Stomach smooth muscle (tissue), 2 donors: Measurements from ENCODE around the gene KCTD16.

Experiments used
- H3K27ac ChIP-seq: one replicate; pipeline ENCODE4 v1.7.0; 2013; ENCODE audit warnings: mild to moderate bottlenecking, low read length, inconsistent platforms
- H3K27me3 ChIP-seq, 2 donors: one replicate each; pipeline ENCODE4 v1.7.0; 2013; ENCODE audit warnings: low read length in 2 of 2; ENCODE audit not compliant: insufficient read depth in 2 of 2, control insufficient read depth in 1 of 2
- H3K36me3 ChIP-seq, 2 donors: one replicate each; pipeline ENCODE4 v1.7.0; 2013; ENCODE audit warnings: low read length in 2 of 2; ENCODE audit not compliant: control insufficient read depth in 2 of 2, insufficient read depth in 2 of 2
- H3K4me1 ChIP-seq: one replicate; pipeline ENCODE4 v1.7.0; 2013; ENCODE audit warnings: low read length; ENCODE audit not compliant: control insufficient read depth, insufficient read depth
- H3K4me3 ChIP-seq, 2 donors: one replicate each; pipeline ENCODE4 v1.7.0; 2013; ENCODE audit warnings: low read length in 2 of 2
- H3K9ac ChIP-seq, 2 donors: one replicate each; pipeline ENCODE4 v1.7.0; 2013; ENCODE audit warnings: low read length in 2 of 2, mild to moderate bottlenecking in 1 of 2
- H3K9me3 ChIP-seq, 2 donors: one replicate each; pipeline ENCODE4 v1.7.0; 2013; ENCODE audit warnings: low read length in 2 of 2; ENCODE audit not compliant: control insufficient read depth in 2 of 2
- donor health status: healthy.
- donor health status: Pancreatic carcinoma.

Gene KCTD16

GRCh38 chr5:144206141-144206540 lies 35.5 kb downstream of the KCTD16 start:
- Histone ChIP-seq H3K9me3 (no peaks in the 10 kb centered on the region), H3K9ac (no peak overlapping the region), H3K4me3 (no peak overlapping the region), H3K27me3 (peaks cover 5 to 38% of the 10 kb centered on the region in 2 donors), H3K27ac (no peak overlapping the region), H3K36me3 (no peaks in the 10 kb centered on the region), H3K4me1 (peaks cover 4% of the 10 kb centered on the region)

- H3K9ac ChIP-seq = no peak overlapping the region
Measured at GRCh38 chr5:144207875-144208444, 37.3 kb downstream of the KCTD16 start.

GRCh38 chr5:144209361-144209760 lies 38.7 kb downstream of the KCTD16 start:
- Histone ChIP-seq H3K4me1 (peaks cover 4% of the 10 kb centered on the region), H3K9ac (no peak overlapping the region), H3K36me3 (no peaks in the 10 kb centered on the region), H3K27me3 (peaks cover 5 to 38% of the 10 kb centered on the region in 2 donors), H3K27ac (no peak overlapping the region), H3K4me3 (no peak overlapping the region), H3K9me3 (no peaks in the 10 kb centered on the region)

More at GRCh38 chr5:144207875-144208444, 37.3 kb downstream of the KCTD16 start:
- Histone ChIP-seq H3K27ac (no peak overlapping the region), H3K4me3 (no peak overlapping the region), H3K4me1 (peaks cover 4% of the 10 kb centered on the region), H3K36me3 (no peaks in the 10 kb centered on the region), H3K9me3 (no peaks in the 10 kb centered on the region), H3K27me3 (peaks cover 5 to 38% of the 10 kb centered on the region in 2 donors)

GRCh38 chr5:144210655-144211054 lies 40.0 kb downstream of the KCTD16 start:
- H3K4me3 ChIP-seq = no peak overlapping the region
- H3K4me1 ChIP-seq = no peaks in the 10 kb centered on the region

GRCh38 chr5:144219869-144220268 lies 49.2 kb downstream of the KCTD16 start:
- no peaks in the 10 kb centered on the region for H3K9me3 ChIP-seq
- H3K4me3 ChIP-seq = no peak overlapping the region
- H3K36me3 ChIP-seq = no peaks in the 10 kb centered on the region
- H3K27me3 ChIP-seq = no peaks in the 10 kb centered on the region
- no peak overlapping the region for H3K9ac ChIP-seq
- H3K27ac ChIP-seq = no peak overlapping the region
- H3K4me1 ChIP-seq = no peaks in the 10 kb centered on the region

More at GRCh38 chr5:144210655-144211054, 40.0 kb downstream of the KCTD16 start:
- H3K27ac ChIP-seq = no peak overlapping the region
- H3K9me3 ChIP-seq = no peaks in the 10 kb centered on the region
- H3K9ac ChIP-seq = no peak overlapping the region
- H3K27me3 ChIP-seq = peaks cover 4 to 28% of the 10 kb centered on the region in 2 donors
- H3K36me3 ChIP-seq = no peaks in the 10 kb centered on the region

GRCh38 chr5:144227363-144227999 lies 56.8 kb downstream of the KCTD16 start:
- Histone ChIP-seq H3K9ac (no peak overlapping the region), H3K27ac (no peak overlapping the region)

GRCh38 chr5:144230806-144231205 lies 60.1 kb downstream of the KCTD16 start:
- H3K27ac ChIP-seq = no peak overlapping the region
- no peaks in the 10 kb centered on the region for H3K9me3 ChIP-seq
- H3K36me3 ChIP-seq = no peaks in the 10 kb centered on the region
- no peak overlapping the region for H3K9ac ChIP-seq
- no peak overlapping the region for H3K4me3 ChIP-seq
- no peaks in the 10 kb centered on the region for H3K4me1 ChIP-seq
- H3K27me3 ChIP-seq = no peaks in the 10 kb centered on the region

More at GRCh38 chr5:144227363-144227999, 56.8 kb downstream of the KCTD16 start:
- H3K27me3 ChIP-seq = no peaks in the 10 kb centered on the region
- H3K36me3 ChIP-seq = no peaks in the 10 kb centered on the region
- no peaks in the 10 kb centered on the region for H3K4me1 ChIP-seq
- no peak overlapping the region for H3K4me3 ChIP-seq
- no peaks in the 10 kb centered on the region for H3K9me3 ChIP-seq

- Histone ChIP-seq H3K9ac (no peak overlapping the region), H3K36me3 (no peaks in the 10 kb centered on the region), H3K4me3 (no peak overlapping the region), H3K27ac (no peak overlapping the region), H3K9me3 (no peaks in the 10 kb centered on the region), H3K4me1 (no peaks in the 10 kb centered on the region), H3K27me3 (no peaks in the 10 kb centered on the region)
Measured at GRCh38 chr5:144232285-144232684, 61.6 kb downstream of the KCTD16 start.

GRCh38 chr5:144236499-144236898 lies 65.8 kb downstream of the KCTD16 start:
- Histone ChIP-seq H3K4me3 (no peak overlapping the region), H3K27me3 (no peaks in the 10 kb centered on the region), H3K27ac (no peak overlapping the region), H3K9ac (no peak overlapping the region), H3K4me1 (no peaks in the 10 kb centered on the region), H3K9me3 (no peaks in the 10 kb centered on the region), H3K36me3 (no peaks in the 10 kb centered on the region)

GRCh38 chr5:144237851-144238250 lies 67.2 kb downstream of the KCTD16 start:
- no peak overlapping the region for H3K9ac ChIP-seq
- no peaks in the 10 kb centered on the region for H3K4me1 ChIP-seq
- H3K27ac ChIP-seq = no peak overlapping the region
- no peaks in the 10 kb centered on the region for H3K36me3 ChIP-seq
- H3K9me3 ChIP-seq = no peaks in the 10 kb centered on the region
- no peak overlapping the region for H3K4me3 ChIP-seq
- no peaks in the 10 kb centered on the region for H3K27me3 ChIP-seq

GRCh38 chr5:144247131-144247530 lies 76.5 kb downstream of the KCTD16 start:
- H3K9me3 ChIP-seq = no peaks in the 10 kb centered on the region
- H3K4me1 ChIP-seq = no peaks in the 10 kb centered on the region
- no peaks in the 10 kb centered on the region for H3K27me3 ChIP-seq
- no peaks in the 10 kb centered on the region for H3K36me3 ChIP-seq
- no peak overlapping the region for H3K9ac ChIP-seq
- no peak overlapping the region for H3K4me3 ChIP-seq
- no peak overlapping the region for H3K27ac ChIP-seq
